ENCODE data around the gene ZNF275.

DNA sequence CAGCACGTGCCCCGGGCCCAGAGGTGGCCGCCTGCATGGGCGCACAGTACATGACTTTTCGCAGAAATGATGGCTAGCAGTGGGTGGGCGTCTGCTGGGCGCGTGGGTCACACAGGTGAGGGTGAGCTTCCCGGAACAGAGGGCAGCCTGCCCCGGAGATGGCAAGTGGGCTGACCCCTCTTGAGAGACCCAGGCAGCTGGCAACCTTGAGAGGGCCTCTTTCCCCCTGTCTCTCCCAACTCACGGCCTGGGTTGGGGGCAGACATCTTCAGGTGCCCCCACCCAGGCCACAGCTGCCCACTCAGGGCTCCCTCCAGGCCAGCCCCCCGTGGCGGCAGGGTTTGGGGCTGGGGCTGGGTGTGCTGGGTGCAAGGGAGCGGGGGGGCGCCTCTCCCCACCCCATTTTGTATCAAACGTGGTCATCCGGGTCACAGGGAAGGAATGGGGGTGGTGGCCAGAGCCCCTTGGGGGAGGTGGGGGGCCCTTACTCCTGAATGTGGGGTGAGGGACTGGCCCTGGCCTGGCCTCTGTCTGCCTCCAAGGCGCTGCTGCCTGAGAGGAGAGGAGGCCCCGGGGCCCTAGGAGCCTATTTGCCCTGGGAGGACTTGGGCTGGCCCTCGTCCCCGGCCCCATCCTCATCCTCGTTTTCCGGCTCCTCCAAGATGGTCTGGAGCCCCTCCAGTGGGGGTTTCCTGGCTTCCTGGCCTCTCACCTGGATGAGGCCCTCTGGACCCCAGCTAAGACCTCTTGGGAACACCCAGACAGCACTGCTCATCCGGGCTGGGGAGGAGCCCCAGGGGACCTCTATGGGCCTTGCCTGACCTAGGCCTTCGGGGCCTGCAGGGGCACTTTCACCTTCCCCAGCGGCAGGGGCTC lies 62.6 kb downstream of the ZNF275 start:
- TF ChIP-seq CREB5 (CRISPR knock-in tag; IDR thresholded peaks at IDR 0.05; ENCODE audit: low read depth) (no peak), ZFP3 (CRISPR knock-in tag; IDR thresholded peaks at IDR 0.05) (no peak), GLIS3 (CRISPR knock-in tag; IDR thresholded peaks at IDR 0.05) (no peak), PATZ1 (CRISPR knock-in tag; IDR thresholded peaks at IDR 0.05; ENCODE audit: borderline replicate concordance) (no peak), ZFP30 (CRISPR knock-in tag; IDR thresholded peaks at IDR 0.05) (no peak), CSDC2 (CRISPR knock-in tag; IDR thresholded peaks at IDR 0.05) (no peak), ISL1 (CRISPR knock-in tag; IDR thresholded peaks at IDR 0.05) (no peak), ARNTL (CRISPR knock-in tag; IDR thresholded peaks at IDR 0.05; ENCODE audit: borderline replicate concordance, low read depth) (no peak), TOX (CRISPR knock-in tag; IDR thresholded peaks at IDR 0.05; ENCODE audit: borderline replicate concordance) (no peak), RARB (CRISPR knock-in tag; IDR thresholded peaks at IDR 0.05) (no peak)
- TF ChIP-seq, protein P1, sequence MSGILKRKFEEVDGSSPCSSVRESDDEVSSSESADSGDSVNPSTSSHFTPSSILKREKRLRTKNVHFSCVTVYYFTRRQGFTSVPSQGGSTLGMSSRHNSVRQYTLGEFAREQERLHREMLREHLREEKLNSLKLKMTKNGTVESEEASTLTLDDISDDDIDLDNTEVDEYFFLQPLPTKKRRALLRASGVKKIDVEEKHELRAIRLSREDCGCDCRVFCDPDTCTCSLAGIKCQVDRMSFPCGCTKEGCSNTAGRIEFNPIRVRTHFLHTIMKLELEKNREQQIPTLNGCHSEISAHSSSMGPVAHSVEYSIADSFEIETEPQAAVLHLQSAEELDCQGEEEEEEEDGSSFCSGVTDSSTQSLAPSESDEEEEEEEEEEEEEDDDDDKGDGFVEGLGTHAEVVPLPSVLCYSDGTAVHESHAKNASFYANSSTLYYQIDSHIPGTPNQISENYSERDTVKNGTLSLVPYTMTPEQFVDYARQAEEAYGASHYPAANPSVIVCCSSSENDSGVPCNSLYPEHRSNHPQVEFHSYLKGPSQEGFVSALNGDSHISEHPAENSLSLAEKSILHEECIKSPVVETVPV (CRISPR knock-in tag; IDR thresholded peaks at IDR 0.05), result no peak
